GM23248 (cell line): ENCODE data around the gene TMEM53.

Experiments
- EZH2 ChIP-seq: fragments of 200-600 bp; sonication (generic); IDR thresholded peaks from 2 replicates; pipeline ENCODE4 v1.6.1; 2018; ENCODE audit warnings: antibody characterized with exemption, mild to moderate bottlenecking; ENCODE audit not compliant: insufficient read depth, poor library complexity, severe bottlenecking
- EZH2phosphoT487 ChIP-seq: fragments of 200-600 bp; sonication (generic); IDR thresholded peaks from 2 replicates; pipeline ENCODE4 v1.6.1; 2018; ENCODE audit warnings: antibody characterized with exemption, moderate library complexity, mild to moderate bottlenecking, low read depth; ENCODE audit not compliant: insufficient read depth

GRCh38 chr1:44620072-44620471, 54.2 kb downstream of the TMEM53 start:
- TF ChIP-seq EZH2, result no peak
- TF ChIP-seq EZH2phosphoT487, result no peak
